ENCODE measurements around the gene MAGOH.

- TF ChIP-seq CTCF (IDR thresholded peaks at IDR 0.05) (no peak), POLR2A (IDR thresholded peaks at IDR 0.05) (no peak), EP300 (IDR thresholded peaks at IDR 0.05) (no peak)
These were observed 25.7 kb upstream of the MAGOH start for GRCh38 chr1:53264048-53264447.
